Keratinocyte (primary cell): ENCODE measurements around the gene VEGFA. TPM values are rescaled to one million over a fixed set of nuclear protein-coding genes. Genes with fewer than 3 reads are reported as not detected.

Experiments used
- DNase-seq: peaks from one replicate; pipeline ENCODE4 v3.0.0-alpha.2; 2011; ENCODE audit warnings: low read depth, missing footprints, low spot score
- FAIRE-seq: peaks from 2 replicates; lab custom pipeline; 2011; peaks lifted over from hg19 to GRCh38; lab: Jason Lieb, UNC
- H2AFZ ChIP-seq: 2 replicates; pipeline ENCODE4 v1.6.0; 2012; ENCODE audit warnings: low read length, control low read depth, inconsistent platforms; ENCODE audit not compliant: control insufficient read depth
- H3K27ac ChIP-seq: 2 replicates; pipeline ENCODE4 v1.5.1; 2011; ENCODE audit warnings: low read length; ENCODE audit not compliant: control insufficient read depth, insufficient read depth
- H3K27me3 ChIP-seq: 3 replicates; pipeline ENCODE4 v1.6.0; 2011; ENCODE audit warnings: low read length; ENCODE audit not compliant: control insufficient read depth, insufficient read depth; ENCODE audit errors: extremely low read depth
- H3K36me3 ChIP-seq, 2 experiments: 2 replicates in 1 of 2; 3 replicates in 1 of 2; pipeline ENCODE4 v1.5.1; 2011; ENCODE audit warnings: low read length in 2 of 2, mild to moderate bottlenecking in 1 of 2; ENCODE audit not compliant: control insufficient read depth in 2 of 2, insufficient read depth in 2 of 2; ENCODE audit errors: extremely low read depth in 1 of 2
- H3K4me1 ChIP-seq: 3 replicates; pipeline ENCODE4 v1.5.1; 2011; ENCODE audit warnings: low read length; ENCODE audit not compliant: control insufficient read depth, insufficient read depth; ENCODE audit errors: extremely low read depth
- H3K4me2 ChIP-seq: 3 replicates; pipeline ENCODE4 v1.6.0; 2011; ENCODE audit warnings: low read depth, low read length; ENCODE audit not compliant: control insufficient read depth, insufficient read depth; ENCODE audit errors: extremely low read depth
- H3K4me3 ChIP-seq, 3 experiments: fragments of 200-600 bp in 1 of 3; sonication (generic) in 1 of 3; 2 replicates in 2 of 3; 3 replicates in 1 of 3; pipeline ENCODE4 v1.5.1; 2011 to 2016; ENCODE audit warnings: low read length in 3 of 3, mild to moderate bottlenecking in 3 of 3, control low read depth in 2 of 3, inconsistent platforms in 1 of 3, low read depth in 1 of 3, mixed read lengths in 1 of 3, mixed run types in 1 of 3, moderate library complexity in 1 of 3; ENCODE audit not compliant: control insufficient read depth in 2 of 3, insufficient read depth in 2 of 3; ENCODE audit errors: extremely low read depth in 1 of 3
- H3K79me2 ChIP-seq: 2 replicates; pipeline ENCODE4 v1.6.0; 2012; ENCODE audit warnings: low read length; ENCODE audit not compliant: control insufficient read depth, insufficient read depth
- H3K9ac ChIP-seq: 3 replicates; pipeline ENCODE4 v1.6.0; 2011; ENCODE audit warnings: low read length; ENCODE audit not compliant: control insufficient read depth, insufficient read depth; ENCODE audit errors: extremely low read depth
- H3K9me1 ChIP-seq: 3 replicates; pipeline ENCODE4 v1.6.0; 2011; ENCODE audit warnings: low read length; ENCODE audit not compliant: control insufficient read depth, insufficient read depth; ENCODE audit errors: extremely low read depth
- H3K9me3 ChIP-seq: 2 replicates; pipeline ENCODE4 v1.5.1; 2012; ENCODE audit warnings: low read depth, low read length; ENCODE audit not compliant: control insufficient read depth
- H4K20me1 ChIP-seq: 3 replicates; pipeline ENCODE4 v1.6.0; 2011; ENCODE audit warnings: low read length; ENCODE audit not compliant: control insufficient read depth, insufficient read depth; ENCODE audit errors: extremely low read depth
- EZH2 ChIP-seq: IDR thresholded peaks from one replicate; pipeline ENCODE4 v1.6.1; 2012; ENCODE audit warnings: inconsistent platforms, mild to moderate bottlenecking, low read length, moderate library complexity
- dilution Hi-C: fragments of 300-500 bp; cut with MboI; formaldehyde crosslinking; loops from one replicate; pipeline ENCODE4 v1.7.0; 2020; ENCODE audit warnings: low sequenced_read_pairs; ENCODE audit not compliant: extremely low pct_ligation_motif_present
- polyA plus RNA-seq, 5 experiments: library from polyadenylated mRNA; depleted of rRNA in 3 of 5; stranded (reverse) in 3 of 5; stranded (forward) in 1 of 5; unstranded in 1 of 5; fragments of >200 nt; gene quantifications; 1 replicate in 1 of 5; 2 replicates in 3 of 5; 3 replicates in 1 of 5; pipeline versions ENCODE4 v1.2.1 to v1.2.3, GENCODE V29; 2011 to 2012; ENCODE audit warnings: missing spikeins in 2 of 5, low read depth in 1 of 5, low replicate concordance in 1 of 5
- TF ChIP-seq, protein P1 (sequence below), 3 experiments: IDR thresholded peaks in 1 of 3; conservative IDR thresholded peaks in 1 of 3; optimal IDR thresholded peaks in 1 of 3; 2 replicates in 2 of 3; 3 replicates in 1 of 3; pipeline versions ENCODE3 to v1.5.1; 2011; ENCODE audit warnings: low read length in 3 of 3, mild to moderate bottlenecking in 3 of 3, moderate library complexity in 2 of 3, control low read depth in 1 of 3, inconsistent platforms in 1 of 3; ENCODE audit not compliant: insufficient read depth in 2 of 3; ENCODE audit errors: extremely low read depth in 1 of 3

VEGFA gene
- polyA plus RNA-seq, 1 donor (not counting 4 experiments of a cell fraction or from before 2014, with no cell fraction given), result 149 TPM

GRCh38 chr6:43806758-43807227 is 36.8 kb downstream of the VEGFA start:
- Histone ChIP-seq H3K36me3 (no peaks in the 10 kb centered on the region), H3K79me2 (no peaks in the 10 kb centered on the region), H3K27ac (no peak overlapping the region), H3K9me3 (no peaks in the 10 kb centered on the region), H4K20me1 (no peaks in the 10 kb centered on the region), H3K4me2 (no peak overlapping the region), H3K9me1 (no peaks in the 10 kb centered on the region), H3K27me3 (no peaks in the 10 kb centered on the region), H3K9ac (no peak overlapping the region), H2AFZ (no peak overlapping the region), H3K4me3 (no peak overlapping the region), H3K4me1 (peaks cover 9% of the 10 kb centered on the region)
- TF ChIP-seq, protein P1, sequence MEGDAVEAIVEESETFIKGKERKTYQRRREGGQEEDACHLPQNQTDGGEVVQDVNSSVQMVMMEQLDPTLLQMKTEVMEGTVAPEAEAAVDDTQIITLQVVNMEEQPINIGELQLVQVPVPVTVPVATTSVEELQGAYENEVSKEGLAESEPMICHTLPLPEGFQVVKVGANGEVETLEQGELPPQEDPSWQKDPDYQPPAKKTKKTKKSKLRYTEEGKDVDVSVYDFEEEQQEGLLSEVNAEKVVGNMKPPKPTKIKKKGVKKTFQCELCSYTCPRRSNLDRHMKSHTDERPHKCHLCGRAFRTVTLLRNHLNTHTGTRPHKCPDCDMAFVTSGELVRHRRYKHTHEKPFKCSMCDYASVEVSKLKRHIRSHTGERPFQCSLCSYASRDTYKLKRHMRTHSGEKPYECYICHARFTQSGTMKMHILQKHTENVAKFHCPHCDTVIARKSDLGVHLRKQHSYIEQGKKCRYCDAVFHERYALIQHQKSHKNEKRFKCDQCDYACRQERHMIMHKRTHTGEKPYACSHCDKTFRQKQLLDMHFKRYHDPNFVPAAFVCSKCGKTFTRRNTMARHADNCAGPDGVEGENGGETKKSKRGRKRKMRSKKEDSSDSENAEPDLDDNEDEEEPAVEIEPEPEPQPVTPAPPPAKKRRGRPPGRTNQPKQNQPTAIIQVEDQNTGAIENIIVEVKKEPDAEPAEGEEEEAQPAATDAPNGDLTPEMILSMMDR (optimal IDR thresholded peaks at IDR 0.05 in 1 of 3, IDR thresholded peaks at IDR 0.05 in 1 of 3, conservative IDR thresholded peaks at IDR 0.05 in 1 of 3; ENCODE audit: extremely low read depth in 1 of 3, insufficient read depth in 2 of 3, low read length in 3 of 3), result no peak
- no peak for TF ChIP-seq EZH2
- no peak for FAIRE-seq
- dilution Hi-C loops, result no loop called here
- no peak for DNase-seq

DNA sequence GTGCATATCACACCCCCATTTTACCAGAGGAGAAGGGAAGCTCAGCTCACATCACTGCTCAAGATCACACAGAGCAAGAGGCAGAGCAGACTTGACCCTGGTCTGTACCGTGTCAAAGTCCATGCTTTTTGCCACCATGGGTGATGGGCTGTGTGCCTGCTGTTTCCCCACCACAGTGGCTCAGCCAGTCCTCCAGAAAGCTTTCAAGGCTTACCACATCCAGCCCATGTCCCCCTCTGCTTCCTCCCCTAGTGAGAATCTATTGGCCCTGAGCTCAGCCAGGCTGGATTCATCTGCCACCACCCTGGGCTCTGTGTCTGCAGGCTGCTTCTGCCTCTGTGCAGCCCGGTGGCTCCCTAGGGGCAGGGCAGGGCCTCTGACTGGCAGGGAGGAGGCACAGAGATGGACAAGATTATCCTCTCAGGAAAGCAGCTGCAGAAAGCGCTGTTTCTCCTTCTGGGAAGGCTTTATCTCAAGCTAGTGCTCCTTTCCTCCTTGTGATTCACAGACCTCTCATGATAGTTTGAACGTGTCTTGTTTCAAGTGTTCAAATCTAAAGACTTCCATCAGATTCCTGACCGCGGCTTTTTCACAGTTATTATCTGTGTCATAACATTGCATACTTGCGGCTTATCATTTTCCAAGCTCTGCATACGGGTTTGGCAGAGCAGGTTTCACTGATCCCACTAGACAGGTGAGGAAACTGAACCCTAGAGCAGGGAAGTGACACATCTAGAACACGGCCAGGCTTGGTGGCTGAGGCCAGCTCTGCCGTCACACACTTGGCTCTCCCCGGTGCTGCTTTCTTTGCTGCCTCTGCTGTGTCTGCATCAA is 37.4 kb downstream of the VEGFA start:
- H3K9ac ChIP-seq, result no peak overlapping the region
- H4K20me1 ChIP-seq, result no peaks in the 10 kb centered on the region
- no peak overlapping the region for H2AFZ ChIP-seq
- FAIRE-seq (no peak), DNase-seq (no peak)
- no peaks in the 10 kb centered on the region for H3K79me2 ChIP-seq
- peaks cover 9% of the 10 kb centered on the region for H3K4me1 ChIP-seq
- H3K4me2 ChIP-seq, result peak overlapping the region; percentile 28
- no peaks in the 10 kb centered on the region for H3K36me3 ChIP-seq
- no peak for TF ChIP-seq EZH2
- TF ChIP-seq, protein P1 (optimal IDR thresholded peaks at IDR 0.05 in 1 of 3, IDR thresholded peaks at IDR 0.05 in 1 of 3, conservative IDR thresholded peaks at IDR 0.05 in 1 of 3; ENCODE audit: extremely low read depth in 1 of 3, insufficient read depth in 2 of 3, low read length in 3 of 3), result no peak
- H3K27ac ChIP-seq, result no peak overlapping the region
- no peaks in the 10 kb centered on the region for H3K27me3 ChIP-seq
- H3K9me1 ChIP-seq, result no peaks in the 10 kb centered on the region
- dilution Hi-C loops, result no loop called here
- no peak overlapping the region for H3K4me3 ChIP-seq
- no peaks in the 10 kb centered on the region for H3K9me3 ChIP-seq
